HepG2 (cell line): ENCODE data around the gene CPNE1. TPM values are rescaled to one million over a fixed set of nuclear protein-coding genes. Genes with fewer than 3 reads are reported as not detected.

Experiments used
- ATF1 ChIP-seq: IDR thresholded peaks from 2 replicates; pipeline ENCODE4 v1.6.1; 2016; ENCODE audit warnings: mild to moderate bottlenecking, control low read depth
- PHF20 ChIP-seq: sonication (generic); formaldehyde crosslinking; IDR thresholded peaks from 2 replicates; pipeline ENCODE4 v1.5.0; 2020; ENCODE audit warnings: mild to moderate bottlenecking, missing genetic modification reagents
- RFX3 ChIP-seq: IDR thresholded peaks from 2 replicates; pipeline ENCODE4 v1.6.1; 2016; ENCODE audit warnings: missing biosample characterization, missing genetic modification reagents
- SALL1 ChIP-seq: sonication (generic); formaldehyde crosslinking; IDR thresholded peaks from 2 replicates; pipeline ENCODE4 v1.8.0; 2022; ENCODE audit warnings: mild to moderate bottlenecking, missing genetic modification reagents
- ZMYM3 ChIP-seq: sonication (generic); formaldehyde crosslinking; IDR thresholded peaks from 2 replicates; pipeline ENCODE4 v1.5.1; 2020; ENCODE audit warnings: mild to moderate bottlenecking, missing genetic modification reagents
- ZNF12 ChIP-seq: sonication (generic); formaldehyde crosslinking; IDR thresholded peaks from 2 replicates; pipeline ENCODE4 v1.5.0; 2020; ENCODE audit warnings: missing genetic modification reagents
- ZNF264 ChIP-seq: sonication (generic); formaldehyde crosslinking; IDR thresholded peaks from 2 replicates; pipeline ENCODE4 v1.4.0; 2020; ENCODE audit warnings: missing genetic modification reagents
- ZNF335 ChIP-seq: sonication (generic); formaldehyde crosslinking; IDR thresholded peaks from 2 replicates; pipeline ENCODE4 v1.4.0; 2020; ENCODE audit warnings: missing genetic modification reagents
- ZNF543 ChIP-seq: sonication (generic); formaldehyde crosslinking; IDR thresholded peaks from 2 replicates; pipeline ENCODE4 v1.4.0; 2020; ENCODE audit warnings: mild to moderate bottlenecking, missing genetic modification reagents
- ZNF567 ChIP-seq: sonication (generic); formaldehyde crosslinking; IDR thresholded peaks from 2 replicates; pipeline ENCODE4 v1.8.1; 2023; ENCODE audit warnings: mild to moderate bottlenecking, missing genetic modification reagents, borderline replicate concordance
- polyA plus RNA-seq, 8 experiments: library from polyadenylated mRNA; depleted of rRNA in 3 of 8; stranded (reverse) in 7 of 8; unstranded in 1 of 8; fragments of >200 nt; fragmentation: Illumina TruSeq in 4 of 8; extraction: Trizol in 4 of 8; gene quantifications; 2 replicates each; pipeline versions ENCODE4 v1.2.1 to v1.2.3, GENCODE V29; 2011 to 2016; ENCODE audit warnings: low read depth in 4 of 8, missing spikeins in 1 of 8, mixed read lengths in 1 of 8; ENCODE audit not compliant: insufficient read depth in 1 of 8
- total RNA-seq, 5 experiments: library from RNA; depleted of rRNA; stranded (reverse); fragments of >200 nt; fragmentation: Illumina TruSeq; extraction: Trizol; gene quantifications; 2 replicates each; pipeline ENCODE4 v1.2.3, GENCODE V29; 2016; ENCODE audit warnings: low read depth in 1 of 5
- TF ChIP-seq, protein P1 (sequence below): sonication (generic); formaldehyde crosslinking; IDR thresholded peaks from 2 replicates; pipeline ENCODE4 v1.4.0; 2020; ENCODE audit warnings: missing genetic modification reagents
- TF ChIP-seq, protein P2 (sequence below), 2 experiments: fragments of 450-650 bp in 1 of 2; sonication (generic) in 1 of 2; formaldehyde crosslinking; IDR thresholded peaks; 2 replicates each; pipeline versions ENCODE4 v1.5.0 to v1.8.0; 2020 to 2022; ENCODE audit warnings: mild to moderate bottlenecking in 1 of 2, missing genetic modification reagents in 1 of 2
- TF ChIP-seq, protein P3 (sequence below): sonication (generic); formaldehyde crosslinking; IDR thresholded peaks from 2 replicates; pipeline ENCODE4 v1.9.0; 2022; ENCODE audit warnings: low read depth, missing genetic modification reagents
- TF ChIP-seq, protein P4 (sequence below): sonication (generic); formaldehyde crosslinking; IDR thresholded peaks from 2 replicates; pipeline ENCODE4 v1.4.0; 2020; ENCODE audit warnings: mild to moderate bottlenecking, missing genetic modification reagents, borderline replicate concordance
- TF ChIP-seq, protein P5 (sequence below): sonication (generic); formaldehyde crosslinking; IDR thresholded peaks from 2 replicates; pipeline ENCODE4 v1.5.0; 2020; ENCODE audit warnings: mild to moderate bottlenecking, missing genetic modification reagents, moderate library complexity

Gene CPNE1
- total and polyA plus RNA-seq, 2 of the 13 experiments (the other 11 are each of a cell fraction or from before 2014, with no cell fraction given) = 408 to 431 TPM

DNA sequence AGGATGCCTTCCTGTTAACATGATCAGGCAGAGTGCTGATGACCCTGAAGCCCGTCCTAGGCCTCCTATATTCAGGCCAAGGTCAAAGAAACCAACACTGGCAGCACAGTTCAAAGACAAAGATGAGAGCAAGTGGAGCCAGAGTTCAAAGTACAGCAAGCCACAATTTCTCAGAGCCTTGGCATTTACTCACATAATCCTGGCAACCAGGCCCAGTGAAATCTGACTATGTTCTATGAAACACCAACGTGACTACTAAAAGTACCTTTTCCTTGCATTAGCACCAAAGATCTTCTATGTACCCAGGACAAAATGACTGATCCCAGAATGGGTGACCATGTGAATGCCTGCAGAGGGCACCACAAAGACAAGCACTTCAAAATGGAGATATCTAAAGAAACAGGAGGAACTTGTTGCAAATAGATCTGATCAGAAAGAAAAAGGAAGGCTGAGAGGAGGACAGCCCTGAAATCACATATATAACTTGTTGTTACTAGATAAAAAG, 30.6 kb upstream of the CPNE1 start (continued):
- TF ChIP-seq, protein P1, sequence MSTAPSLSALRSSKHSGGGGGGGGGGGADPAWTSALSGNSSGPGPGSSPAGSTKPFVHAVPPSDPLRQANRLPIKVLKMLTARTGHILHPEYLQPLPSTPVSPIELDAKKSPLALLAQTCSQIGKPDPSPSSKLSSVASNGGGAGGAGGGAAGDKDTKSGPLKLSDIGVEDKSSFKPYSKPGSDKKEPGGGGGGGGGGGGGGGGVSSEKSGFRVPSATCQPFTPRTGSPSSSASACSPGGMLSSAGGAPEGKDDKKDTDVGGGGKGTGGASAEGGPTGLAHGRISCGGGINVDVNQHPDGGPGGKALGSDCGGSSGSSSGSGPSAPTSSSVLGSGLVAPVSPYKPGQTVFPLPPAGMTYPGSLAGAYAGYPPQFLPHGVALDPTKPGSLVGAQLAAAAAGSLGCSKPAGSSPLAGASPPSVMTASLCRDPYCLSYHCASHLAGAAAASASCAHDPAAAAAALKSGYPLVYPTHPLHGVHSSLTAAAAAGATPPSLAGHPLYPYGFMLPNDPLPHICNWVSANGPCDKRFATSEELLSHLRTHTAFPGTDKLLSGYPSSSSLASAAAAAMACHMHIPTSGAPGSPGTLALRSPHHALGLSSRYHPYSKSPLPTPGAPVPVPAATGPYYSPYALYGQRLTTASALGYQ = no peak
- TF ChIP-seq ZNF12 (peak; percentile 66; the same call in 1 of the 2 replicates), ZNF567 (0 out of 2 replicates have a peak, but pooled peaks have one; percentile 54), RFX3 (CRISPR knock-in tag) (no peak; the same call in 1 of the 2 replicates), ATF1 (no peak), ZNF335 (CRISPR knock-in tag) (0 out of 2 replicates have a peak, but pooled peaks have one; percentile 38), PHF20 (0 out of 2 replicates have a peak, but pooled peaks have one; percentile 5), ZNF543 (CRISPR knock-in tag) (peak; percentile 35; the same call in 1 of the 2 replicates), ZNF264 (CRISPR knock-in tag) (0 out of 2 replicates have a peak, but pooled peaks have one; percentile 68), SALL1 (peak; percentile 84), ZMYM3 (CRISPR knock-in tag) (peak; percentile 52)
- TF ChIP-seq, protein P2, sequence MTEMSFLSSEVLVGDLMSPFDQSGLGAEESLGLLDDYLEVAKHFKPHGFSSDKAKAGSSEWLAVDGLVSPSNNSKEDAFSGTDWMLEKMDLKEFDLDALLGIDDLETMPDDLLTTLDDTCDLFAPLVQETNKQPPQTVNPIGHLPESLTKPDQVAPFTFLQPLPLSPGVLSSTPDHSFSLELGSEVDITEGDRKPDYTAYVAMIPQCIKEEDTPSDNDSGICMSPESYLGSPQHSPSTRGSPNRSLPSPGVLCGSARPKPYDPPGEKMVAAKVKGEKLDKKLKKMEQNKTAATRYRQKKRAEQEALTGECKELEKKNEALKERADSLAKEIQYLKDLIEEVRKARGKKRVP (CRISPR knock-in tag; IDR thresholded peaks at IDR 0.05) = no peak
- TF ChIP-seq, protein P3, sequence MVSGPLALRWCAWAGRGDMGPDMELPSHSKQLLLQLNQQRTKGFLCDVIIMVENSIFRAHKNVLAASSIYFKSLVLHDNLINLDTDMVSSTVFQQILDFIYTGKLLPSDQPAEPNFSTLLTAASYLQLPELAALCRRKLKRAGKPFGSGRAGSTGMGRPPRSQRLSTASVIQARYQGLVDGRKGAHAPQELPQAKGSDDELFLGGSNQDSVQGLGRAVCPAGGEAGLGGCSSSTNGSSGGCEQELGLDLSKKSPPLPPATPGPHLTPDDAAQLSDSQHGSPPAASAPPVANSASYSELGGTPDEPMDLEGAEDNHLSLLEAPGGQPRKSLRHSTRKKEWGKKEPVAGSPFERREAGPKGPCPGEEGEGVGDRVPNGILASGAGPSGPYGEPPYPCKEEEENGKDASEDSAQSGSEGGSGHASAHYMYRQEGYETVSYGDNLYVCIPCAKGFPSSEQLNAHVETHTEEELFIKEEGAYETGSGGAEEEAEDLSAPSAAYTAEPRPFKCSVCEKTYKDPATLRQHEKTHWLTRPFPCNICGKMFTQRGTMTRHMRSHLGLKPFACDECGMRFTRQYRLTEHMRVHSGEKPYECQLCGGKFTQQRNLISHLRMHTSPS (CRISPR knock-in tag) = peak; percentile 30; the same call in 1 of the 2 replicates
- TF ChIP-seq, protein P4, sequence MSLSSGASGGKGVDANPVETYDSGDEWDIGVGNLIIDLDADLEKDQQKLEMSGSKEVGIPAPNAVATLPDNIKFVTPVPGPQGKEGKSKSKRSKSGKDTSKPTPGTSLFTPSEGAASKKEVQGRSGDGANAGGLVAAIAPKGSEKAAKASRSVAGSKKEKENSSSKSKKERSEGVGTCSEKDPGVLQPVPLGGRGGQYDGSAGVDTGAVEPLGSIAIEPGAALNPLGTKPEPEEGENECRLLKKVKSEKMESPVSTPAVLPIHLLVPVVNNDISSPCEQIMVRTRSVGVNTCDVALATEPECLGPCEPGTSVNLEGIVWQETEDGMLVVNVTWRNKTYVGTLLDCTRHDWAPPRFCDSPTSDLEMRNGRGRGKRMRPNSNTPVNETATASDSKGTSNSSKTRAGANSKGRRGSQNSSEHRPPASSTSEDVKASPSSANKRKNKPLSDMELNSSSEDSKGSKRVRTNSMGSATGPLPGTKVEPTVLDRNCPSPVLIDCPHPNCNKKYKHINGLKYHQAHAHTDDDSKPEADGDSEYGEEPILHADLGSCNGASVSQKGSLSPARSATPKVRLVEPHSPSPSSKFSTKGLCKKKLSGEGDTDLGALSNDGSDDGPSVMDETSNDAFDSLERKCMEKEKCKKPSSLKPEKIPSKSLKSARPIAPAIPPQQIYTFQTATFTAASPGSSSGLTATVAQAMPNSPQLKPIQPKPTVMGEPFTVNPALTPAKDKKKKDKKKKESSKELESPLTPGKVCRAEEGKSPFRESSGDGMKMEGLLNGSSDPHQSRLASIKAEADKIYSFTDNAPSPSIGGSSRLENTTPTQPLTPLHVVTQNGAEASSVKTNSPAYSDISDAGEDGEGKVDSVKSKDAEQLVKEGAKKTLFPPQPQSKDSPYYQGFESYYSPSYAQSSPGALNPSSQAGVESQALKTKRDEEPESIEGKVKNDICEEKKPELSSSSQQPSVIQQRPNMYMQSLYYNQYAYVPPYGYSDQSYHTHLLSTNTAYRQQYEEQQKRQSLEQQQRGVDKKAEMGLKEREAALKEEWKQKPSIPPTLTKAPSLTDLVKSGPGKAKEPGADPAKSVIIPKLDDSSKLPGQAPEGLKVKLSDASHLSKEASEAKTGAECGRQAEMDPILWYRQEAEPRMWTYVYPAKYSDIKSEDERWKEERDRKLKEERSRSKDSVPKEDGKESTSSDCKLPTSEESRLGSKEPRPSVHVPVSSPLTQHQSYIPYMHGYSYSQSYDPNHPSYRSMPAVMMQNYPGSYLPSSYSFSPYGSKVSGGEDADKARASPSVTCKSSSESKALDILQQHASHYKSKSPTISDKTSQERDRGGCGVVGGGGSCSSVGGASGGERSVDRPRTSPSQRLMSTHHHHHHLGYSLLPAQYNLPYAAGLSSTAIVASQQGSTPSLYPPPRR = peak; percentile 40; the same call in 1 of the 2 replicates
- TF ChIP-seq, protein P5, sequence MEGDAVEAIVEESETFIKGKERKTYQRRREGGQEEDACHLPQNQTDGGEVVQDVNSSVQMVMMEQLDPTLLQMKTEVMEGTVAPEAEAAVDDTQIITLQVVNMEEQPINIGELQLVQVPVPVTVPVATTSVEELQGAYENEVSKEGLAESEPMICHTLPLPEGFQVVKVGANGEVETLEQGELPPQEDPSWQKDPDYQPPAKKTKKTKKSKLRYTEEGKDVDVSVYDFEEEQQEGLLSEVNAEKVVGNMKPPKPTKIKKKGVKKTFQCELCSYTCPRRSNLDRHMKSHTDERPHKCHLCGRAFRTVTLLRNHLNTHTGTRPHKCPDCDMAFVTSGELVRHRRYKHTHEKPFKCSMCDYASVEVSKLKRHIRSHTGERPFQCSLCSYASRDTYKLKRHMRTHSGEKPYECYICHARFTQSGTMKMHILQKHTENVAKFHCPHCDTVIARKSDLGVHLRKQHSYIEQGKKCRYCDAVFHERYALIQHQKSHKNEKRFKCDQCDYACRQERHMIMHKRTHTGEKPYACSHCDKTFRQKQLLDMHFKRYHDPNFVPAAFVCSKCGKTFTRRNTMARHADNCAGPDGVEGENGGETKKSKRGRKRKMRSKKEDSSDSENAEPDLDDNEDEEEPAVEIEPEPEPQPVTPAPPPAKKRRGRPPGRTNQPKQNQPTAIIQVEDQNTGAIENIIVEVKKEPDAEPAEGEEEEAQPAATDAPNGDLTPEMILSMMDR (CRISPR knock-in tag) = peak; percentile 48
